GM19324 (cell line): Measurements from ENCODE around the gene SEC24D.

Experiments used
- ATAC-seq: cut with Tn5 transposase; IDR thresholded peaks from one replicate; pipeline ENCODE4 v1.9.1; 2021; ENCODE audit warnings: mild to moderate bottlenecking, moderate library complexity; ENCODE audit not compliant: unreplicated experiment, low FRiP score

Gene SEC24D

DNA sequence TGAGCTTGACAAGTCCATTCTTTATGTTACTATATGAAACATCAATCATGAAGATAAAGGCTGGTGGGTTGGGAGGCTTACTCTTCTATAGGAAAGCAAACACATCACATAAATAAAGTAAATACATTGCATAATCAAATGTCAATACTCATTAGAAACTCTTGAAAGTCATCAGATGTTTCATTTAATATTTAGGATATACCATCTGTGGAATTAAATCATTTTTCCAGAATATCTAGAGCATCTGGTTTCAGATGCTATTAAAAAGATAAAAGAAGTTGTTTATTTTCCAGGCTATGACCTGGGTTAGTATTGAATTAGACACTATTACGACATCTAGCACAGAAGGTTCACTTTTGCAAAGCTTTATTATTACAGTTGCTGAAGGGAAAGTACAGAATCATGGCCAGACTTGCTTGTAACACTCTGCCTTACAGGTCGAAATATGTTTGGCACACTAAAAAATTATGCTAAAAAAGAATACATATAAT, 78.1 kb downstream of the SEC24D start:
- ATAC-seq = no peak

DNA sequence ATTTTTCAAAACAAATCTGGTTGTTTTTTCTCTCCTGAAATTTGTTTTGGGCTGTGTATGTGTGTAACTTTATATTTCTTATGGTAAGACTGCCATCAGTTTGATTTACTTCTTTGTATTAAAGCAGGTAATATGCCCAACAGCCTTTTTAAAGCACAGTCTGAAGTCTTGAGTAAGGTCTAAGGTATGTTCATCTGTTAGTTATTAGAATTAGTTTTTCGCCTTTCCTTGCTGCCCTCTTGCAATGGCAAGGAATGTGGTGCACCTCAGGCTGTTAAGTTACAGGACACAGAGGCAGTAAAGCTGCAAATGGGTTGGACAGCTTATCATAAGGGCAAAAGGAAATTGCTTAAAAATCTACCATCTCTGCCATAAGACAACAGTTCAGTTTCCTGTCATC, 79.0 kb downstream of the SEC24D start:
- no peak for ATAC-seq

DNA sequence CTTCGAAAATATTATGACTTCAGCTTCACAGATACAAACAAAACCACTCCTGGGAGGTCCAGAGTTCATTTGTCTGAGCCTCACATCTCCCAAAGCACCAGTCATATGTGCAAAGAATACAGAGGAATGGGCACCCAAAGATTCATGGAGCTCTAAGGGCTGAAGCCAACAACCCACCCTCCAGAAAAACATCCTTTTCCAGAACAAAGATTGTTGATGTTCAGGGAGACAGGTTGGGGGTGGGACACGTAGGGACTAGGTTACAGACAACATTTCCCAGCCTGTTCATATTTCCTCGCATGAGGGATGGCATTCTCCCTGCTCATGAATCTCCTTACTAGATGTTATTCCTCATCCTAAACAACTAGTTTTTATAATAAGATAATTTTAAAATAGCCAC, 79.5 kb downstream of the SEC24D start:
- ATAC-seq = no peak

DNA sequence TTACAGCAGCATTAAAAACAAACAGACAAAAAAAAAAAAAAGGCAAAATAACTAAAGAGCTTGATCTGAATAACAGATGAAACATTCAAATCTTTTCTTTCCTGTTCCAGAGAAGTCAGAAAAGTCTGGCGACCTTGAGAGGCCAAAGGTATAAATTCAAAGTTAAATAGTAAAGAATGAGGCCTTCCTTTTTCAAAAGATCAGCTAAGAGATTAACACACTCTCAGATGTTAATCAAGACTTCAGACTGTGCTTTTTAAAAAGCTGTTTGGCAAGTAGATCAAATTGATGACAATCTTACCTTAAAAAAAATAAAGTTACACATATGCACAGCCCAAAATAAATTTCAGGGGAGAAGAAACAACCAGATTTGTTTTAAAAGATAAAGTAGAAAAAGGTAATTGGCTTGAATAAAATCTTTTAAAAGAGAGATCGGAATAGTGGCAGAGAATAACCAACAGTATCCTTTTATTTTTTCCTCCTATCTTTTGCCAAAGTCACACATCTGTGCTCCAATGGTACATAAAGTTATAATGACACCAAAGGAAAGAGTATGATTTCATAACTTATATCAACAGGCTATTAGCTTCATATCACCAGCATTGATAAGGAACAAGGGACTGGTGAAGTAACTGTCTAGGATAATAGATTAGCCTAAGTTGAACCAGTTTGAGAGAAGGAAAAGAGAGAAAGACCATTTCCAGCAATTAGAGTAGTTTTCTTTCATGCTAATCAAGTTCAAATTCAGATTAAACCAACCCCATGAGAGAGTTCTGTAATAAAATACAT, 80.3 kb downstream of the SEC24D start:
- no peak for ATAC-seq

DNA sequence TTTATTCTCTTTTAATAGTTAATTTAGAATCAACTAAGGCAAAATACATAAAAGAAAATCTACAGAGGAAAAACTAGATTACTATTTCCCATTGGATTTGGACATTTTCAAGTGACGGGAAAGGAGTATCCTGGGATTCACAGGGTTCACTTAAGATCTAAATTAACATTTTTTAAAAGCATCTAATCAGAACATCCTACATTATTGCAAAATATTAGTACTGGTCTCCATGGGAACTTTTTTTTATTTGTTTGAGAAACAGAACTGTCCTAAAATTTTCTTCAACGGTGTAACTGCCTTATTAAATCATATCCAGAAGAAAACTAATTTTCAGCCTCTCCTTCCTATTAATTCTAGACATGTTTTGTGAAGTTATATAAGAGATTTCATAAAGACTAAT, 81.0 kb downstream of the SEC24D start:
- ATAC-seq = no peak

DNA sequence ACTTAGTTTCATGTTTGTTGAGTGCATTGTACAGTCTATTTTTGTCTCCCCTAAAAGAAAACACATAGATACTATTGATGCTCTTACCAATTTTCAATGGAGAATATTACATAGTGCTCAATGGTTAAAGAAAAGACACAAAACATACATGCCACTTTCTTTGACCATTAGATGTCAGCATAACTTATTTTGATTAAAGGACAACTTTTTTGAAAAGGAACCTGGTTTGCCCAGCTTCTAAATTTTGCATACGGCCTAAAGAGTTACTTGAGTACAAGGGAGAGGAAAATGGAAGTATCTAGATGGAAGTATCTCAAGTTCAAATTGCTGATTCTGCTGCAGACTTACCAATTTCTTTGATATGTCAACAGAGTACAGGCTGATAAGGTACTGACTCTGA, 82.2 kb downstream of the SEC24D start:
- no peak for ATAC-seq

DNA sequence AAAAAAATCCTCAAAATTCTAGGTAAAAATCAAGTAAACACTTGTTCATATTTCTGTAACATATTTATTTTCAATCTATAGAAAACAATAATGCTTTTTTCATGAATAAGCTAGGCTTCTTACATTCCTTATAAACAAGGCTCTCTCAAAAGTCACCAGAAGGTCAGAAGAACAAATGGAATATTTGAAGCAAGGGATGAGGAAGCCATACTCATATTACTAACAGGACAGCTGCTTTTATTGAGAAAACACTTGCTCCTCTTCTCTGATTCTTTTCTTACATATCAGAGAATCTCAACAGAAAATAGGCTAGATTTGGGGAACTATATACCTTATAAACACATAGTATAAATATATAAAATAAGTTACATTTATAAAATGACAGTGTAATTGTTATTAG, 82.8 kb downstream of the SEC24D start:
- no peak for ATAC-seq

DNA sequence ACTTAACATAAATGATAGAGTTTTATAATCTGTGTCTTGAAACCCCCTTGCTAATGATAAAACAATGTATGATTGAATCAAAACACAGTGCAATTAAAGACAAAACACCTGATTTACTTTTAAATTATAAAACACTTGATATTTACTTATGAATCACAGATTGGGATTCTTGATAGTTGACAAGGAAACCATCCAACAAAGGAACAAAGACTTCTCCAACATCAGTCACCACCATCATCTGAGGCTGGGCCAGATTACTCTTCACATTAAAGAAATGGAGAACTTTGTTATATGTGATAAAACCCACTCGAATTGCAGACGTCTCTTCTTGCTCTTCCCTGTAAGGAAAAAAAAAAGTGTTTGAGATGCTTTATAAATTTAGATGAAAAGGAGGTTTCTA, 83.4 kb downstream of the SEC24D start:
- ATAC-seq = no peak

DNA sequence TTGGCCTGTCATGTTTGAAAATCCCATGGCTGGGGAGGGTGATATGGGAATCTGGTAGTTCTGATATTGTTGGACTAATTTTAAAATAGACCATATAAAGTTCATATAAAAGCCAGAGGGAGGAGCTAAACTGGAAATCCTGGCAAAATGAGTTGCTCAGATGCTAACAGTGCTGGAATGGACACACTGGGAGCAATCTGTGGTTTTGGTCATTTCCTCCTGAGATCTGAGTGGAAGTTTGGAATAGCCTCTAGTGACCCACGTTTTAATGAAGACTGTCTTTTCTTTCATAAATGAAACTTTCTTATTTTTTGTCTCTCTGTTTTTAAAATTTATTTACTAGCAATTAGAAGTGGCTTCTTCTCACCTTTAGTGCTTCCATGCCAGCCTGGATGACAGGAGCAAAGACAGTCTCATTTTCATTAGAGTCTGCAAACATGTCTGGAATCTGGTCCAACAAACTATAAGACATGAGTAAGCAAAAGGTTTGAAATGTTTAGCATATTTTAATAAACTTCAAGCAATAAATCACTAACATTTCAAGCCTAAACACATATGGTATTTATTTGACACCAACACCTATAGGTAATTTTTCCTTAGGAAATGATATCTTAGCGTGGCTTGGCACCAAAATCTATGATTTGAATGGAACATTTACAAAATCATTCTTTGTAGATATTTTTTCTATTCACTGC, 84.2 kb downstream of the SEC24D start:
- ATAC-seq = no peak

DNA sequence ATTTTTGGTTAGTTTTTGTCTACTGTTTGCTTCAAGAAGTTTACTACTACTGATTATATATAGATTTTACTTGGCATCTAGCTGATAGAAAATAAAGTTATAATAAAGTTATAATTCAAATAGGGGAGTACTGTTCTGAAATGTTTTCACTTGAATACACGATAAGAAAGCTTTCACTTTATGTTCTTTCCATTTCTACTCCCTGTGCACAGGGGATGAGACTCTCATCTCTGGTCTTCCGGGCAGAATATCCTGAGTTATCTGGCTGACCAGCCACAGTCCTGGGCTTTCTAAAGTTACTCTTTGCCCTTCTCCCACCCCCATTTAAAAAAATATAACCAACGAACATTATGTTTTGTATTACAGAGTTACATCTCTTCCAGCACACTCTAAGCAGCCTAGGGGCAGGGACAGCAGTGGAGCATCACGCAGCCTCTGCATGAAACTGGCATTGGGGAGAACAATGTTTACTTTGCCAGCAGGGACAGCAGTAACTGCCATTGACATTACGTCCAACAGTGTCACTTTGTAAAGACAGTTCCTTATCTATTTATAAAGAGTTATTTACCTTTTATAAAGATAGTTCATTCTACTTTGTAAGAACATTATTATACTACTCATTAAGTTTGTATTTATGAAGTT, 86.5 kb downstream of the SEC24D start:
- ATAC-seq = no peak

DNA sequence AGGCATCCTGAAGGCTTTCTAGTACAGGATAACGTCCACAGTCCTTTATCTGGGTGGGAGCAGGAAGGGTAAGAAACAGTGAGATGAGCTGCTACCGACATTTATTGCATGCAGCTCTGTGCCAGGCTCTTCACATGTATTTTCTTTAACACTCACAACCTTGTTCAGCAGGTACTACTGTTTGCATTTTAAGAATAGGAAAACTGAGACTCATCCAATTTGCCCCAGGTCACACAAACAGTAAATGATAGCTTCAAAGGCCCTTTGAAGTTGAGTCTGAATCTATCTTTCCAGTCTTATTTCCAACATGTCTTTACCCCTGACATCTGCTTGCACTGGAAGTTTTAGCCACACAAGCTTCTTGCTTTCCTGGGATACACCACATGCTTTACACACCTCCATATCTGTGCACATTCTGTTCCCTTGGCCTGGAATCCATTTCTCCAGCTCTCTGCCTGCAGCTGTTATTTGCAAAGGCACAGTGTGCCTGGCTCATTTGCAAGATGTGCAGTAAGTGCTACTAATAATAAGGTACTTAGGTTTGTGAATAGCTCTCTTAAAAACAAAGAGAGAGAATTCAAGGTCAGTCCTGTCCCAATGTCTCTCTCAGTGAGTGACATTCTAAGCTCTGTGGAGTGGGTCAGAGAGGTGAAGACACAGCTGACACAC, 89.5 kb downstream of the SEC24D start:
- ATAC-seq = no peak

DNA sequence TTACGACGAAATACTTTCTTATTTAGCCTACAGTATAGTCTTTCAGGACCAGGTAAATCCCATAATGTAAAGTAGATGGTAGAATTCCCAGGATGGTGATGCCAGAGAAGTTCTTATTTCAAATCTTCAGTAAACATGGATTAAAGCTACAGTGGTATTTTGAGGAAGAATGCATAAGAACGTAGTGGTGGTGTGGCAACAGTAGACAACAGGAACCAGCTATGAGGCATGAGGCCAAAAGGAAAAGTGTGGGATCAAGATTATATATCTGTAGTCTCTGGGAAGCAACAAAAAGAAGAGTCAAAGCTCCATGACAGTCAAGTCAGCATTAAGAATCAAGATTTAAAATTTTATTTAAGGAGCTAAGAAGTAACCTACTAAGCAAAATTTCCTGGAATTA, 90.6 kb downstream of the SEC24D start:
- ATAC-seq = no peak

DNA sequence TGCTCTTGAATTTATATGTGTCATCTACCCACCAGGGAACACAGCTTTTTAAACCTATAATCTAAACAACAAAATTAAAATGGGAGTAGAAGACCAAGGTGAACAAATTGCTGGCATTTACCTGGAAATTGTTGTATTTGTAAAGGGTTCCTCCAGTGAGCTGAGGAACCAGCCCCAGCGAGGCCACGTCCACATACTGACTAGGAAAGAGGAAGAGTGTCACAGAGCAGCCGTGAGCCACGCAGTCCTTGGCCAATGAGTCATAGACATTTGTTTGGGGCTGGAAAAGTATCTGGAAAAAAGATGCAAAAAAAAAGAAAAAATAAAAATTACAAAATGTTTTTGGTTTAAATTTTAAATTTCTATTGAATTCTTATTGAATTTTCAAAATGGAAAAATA, 92.1 kb downstream of the SEC24D start:
- no peak for ATAC-seq

DNA sequence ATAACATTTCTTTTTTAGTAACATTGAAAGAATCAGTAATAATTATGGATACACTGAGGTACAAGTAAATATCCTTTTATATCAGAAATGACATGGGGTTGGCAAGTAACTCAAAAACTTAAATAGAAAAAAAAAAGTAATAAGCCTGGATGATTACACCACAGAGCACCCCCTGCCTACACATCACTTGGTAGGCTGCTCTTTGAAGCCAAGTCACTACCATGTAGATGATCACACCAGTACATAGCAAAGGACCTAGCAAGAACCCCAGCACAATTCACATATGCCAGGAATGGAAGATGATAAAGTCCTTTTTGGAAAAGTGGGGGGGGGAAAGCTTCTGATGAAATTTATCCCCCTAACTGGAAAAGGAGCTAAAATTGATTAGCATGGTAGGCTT, 93.9 kb downstream of the SEC24D start:
- ATAC-seq = no peak

DNA sequence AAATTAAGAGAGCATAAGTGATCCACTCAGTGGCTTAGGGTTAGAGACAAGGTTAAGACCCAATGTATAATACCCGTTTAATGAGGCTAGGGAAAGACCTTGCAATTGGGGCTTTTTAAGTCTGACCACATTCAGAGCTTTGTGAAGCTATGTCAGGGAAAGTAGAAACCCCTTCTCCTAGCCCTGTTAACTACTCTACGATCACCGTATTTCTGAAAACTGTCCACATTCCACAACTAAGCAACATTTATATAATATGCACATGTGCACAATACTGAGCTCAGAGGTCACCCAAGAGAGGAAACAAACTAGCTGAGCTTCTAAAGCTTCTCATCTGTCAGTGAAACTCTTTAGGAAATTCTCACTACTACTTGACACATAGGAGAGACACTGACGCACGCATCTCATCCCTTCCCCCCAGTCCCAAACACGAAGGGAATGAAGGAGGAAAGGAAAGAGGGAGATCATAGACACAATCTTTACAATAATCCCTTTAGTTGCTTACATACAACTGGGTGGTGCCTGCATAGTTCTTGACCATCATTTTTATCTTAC, 94.5 kb downstream of the SEC24D start:
- ATAC-seq = no peak

DNA sequence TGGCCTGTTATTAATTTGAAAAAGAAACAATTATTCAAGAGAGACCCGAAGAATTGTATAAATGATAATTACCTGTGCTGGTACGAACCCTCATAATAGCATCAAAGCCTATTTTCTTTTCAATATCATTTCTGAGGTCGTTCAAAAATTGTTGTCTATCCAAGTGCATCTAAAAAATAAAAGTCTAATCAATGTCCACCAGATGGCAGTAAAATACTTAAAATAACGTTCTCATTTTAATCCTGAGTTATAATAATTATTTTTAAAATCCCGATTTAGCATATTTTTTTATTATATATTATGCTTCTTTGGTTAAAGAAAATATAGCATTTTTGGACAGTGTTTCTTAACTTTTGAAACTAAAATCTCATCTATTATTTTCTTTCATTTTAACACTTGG, 95.1 kb downstream of the SEC24D start:
- ATAC-seq = no peak

DNA sequence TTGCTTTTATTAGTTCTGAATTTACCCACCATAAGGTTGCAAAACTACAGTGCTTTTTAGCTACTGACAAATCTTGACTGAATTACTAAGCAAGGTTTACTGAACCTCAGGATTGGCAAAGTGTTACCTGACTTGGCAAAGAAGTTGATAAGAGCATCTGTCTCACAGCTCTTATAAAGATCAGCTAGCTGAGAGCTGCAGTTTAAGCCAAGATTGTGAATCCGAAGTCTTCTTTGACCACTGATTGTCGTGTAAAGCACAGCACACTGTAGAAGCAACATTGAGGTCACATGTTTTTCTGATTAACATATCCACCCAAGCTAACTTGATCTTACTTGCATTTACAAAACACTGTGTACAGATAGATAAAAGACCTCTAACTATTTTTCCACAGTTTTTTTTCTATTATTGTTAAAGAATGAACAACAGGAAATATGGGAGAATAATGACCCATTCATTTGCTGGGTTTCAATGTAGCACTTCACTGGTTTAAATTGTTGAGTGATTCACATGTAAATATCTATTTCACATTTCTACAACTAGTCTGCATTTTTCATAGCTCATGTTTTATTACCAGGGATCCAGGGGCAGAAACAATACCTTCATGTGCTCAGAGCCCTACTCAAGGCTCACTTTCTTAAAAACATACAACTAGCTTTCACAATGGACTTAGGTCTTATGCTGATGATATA, 96.8 kb downstream of the SEC24D start:
- no peak for ATAC-seq

DNA sequence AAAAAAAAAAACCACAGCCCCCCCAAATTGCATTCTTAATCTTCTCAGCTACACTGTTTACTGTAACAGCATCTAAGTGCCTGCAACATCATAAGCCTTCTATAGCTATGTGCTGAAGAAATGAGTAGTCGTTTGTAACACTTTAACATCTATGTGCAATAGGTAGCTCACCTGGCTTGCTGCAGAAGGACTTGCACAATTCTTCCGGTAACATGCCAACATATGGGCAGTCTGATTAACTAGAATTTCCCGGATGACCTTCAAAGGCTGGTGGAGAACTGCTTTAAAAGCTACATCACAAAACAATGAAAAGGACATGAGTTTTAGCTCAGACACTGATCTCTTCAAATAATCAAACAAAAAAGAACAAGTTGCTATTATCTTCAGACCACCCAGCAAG, 97.8 kb downstream of the SEC24D start:
- ATAC-seq = no peak

DNA sequence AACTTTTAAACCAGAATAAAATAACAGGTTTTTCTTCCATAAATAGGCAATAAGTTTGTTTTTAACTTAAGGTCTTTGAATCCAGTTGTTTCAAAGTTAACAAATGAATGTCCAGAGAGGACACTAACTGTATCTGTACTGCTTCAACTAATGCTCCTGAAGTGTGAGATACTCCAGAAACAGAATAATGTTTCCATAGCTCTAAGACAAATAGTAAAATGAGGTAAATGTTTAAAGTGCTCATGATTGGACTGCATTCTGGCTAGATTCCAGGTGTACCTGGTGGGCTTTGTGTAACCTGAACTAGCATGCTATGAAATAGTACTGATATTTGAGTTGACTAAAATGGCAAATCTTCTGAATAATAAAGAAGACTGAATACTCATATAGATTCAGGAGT, 99.0 kb downstream of the SEC24D start:
- no peak for ATAC-seq

DNA sequence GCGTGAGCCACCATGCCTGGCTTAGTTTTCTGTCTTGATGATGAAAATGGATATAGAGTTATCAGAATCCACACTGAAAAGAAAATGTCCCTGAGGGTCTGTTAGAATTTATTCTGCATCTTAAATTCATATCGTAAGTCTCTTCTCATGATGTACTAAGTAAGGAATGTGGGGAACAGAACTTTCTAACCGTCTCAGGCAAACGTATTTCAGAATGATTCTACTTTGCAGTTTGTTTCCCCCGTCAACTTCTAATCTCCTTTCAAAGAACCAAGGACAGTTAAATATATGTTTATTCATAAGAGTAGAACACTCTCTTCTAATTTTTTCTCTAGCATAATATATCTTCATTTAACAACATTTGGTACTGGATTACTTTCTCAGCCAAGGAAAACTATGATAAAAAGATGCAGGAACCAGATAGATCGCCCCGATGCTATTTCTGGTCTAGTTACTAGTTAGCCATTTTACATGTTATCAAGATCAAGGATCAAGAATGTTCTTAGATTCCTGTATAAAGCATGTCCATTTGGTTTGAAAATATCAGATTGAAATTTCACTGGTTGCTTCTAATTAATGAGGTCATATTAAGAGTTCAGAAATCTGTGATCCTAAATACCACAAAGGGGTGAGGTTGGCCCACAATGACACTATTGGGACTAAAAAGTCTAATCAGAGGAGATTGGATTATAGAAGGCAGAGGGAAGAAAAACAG, 101.3 kb downstream of the SEC24D start:
- no peak for ATAC-seq
